Activated CD4-positive, alpha-beta T cell treated with anti-CD3 and anti-CD28 coated beads, Interleukin-2, amount 50 U/mL, for 4 hours (primary cell): ENCODE results near the gene FANCI.

Source experiments
- DNase-seq, 2 experiments: peaks; one replicate each; pipeline ENCODE4 v3.0.0-alpha.2; 2020

FANCI gene

DNA sequence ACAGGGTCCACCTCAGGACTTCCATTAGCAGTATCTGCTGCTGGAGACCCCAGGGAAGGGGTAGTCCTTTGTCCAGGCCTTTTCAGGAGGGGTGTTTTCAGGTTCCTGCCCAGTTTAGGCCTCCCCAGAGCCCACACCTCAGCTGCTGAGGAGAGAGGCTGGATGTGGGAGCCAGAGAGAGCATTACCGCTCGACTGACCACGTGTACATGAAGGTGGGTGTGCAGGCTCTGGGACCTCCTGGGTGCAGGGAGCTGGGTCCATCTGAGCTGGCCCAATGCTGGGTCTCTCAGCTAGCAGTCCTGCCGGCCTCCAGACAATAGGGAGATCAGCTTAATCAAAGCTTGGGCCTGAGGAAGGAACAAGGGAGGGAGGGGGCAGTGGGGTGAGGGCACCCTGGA, 120.0 kb downstream of the FANCI start:
- no peak for DNase-seq

DNA sequence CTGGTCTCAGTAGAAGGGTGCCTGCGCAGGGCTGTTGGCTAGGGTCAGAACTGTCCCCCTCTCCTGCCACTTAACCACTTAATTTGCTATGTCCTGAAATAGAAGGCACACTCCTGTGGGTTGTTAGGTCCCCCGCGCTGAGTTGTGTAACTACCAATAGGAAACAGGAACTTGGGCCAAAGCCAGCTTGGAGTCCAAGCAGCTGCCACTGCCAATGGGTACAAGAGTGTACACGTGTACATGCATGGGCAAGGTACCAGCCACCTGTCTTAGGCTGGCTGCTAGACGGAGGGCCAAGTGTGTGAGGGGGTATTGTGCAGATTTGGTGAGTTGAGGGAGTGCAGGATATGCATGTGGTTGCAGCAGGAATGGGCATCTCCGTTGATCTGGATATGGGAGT, 120.6 kb downstream of the FANCI start:
- no peak for DNase-seq

DNA sequence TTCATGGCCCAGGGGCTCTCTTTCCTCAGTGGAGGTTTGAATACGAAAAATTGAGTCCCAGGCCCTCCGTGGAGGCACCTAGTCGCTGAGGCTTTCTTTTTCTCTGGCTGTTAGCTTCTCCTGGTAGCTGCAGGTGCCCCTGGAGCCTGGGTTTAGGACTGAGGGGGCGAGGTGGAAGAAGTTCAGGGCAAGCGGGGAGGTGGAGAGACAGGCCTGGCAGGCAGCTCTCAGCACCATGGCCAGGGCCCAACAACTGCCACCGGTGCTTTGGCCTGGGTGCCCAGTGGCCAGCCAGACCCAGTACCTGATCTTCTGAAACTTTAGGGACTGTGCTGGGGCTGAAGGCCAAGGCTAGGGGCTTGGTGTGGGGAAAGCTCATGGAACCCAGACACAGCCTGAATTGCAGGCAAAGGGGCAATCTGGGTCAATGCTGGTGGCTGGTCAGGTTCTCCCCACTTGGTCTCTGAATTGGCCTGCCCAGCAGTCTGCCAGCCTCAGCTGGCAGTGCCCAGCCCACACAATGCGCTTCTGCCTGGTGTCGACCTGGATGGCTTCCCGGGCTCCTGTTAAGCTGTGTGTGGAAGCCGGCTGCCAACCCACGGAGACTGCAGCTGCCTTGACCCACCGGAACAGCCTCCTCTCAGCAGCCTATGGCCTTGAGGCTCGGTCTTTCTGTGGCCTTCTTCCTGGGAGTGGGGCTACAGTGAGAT, 121.1 kb downstream of the FANCI start:
- DNase-seq: no peak

DNA sequence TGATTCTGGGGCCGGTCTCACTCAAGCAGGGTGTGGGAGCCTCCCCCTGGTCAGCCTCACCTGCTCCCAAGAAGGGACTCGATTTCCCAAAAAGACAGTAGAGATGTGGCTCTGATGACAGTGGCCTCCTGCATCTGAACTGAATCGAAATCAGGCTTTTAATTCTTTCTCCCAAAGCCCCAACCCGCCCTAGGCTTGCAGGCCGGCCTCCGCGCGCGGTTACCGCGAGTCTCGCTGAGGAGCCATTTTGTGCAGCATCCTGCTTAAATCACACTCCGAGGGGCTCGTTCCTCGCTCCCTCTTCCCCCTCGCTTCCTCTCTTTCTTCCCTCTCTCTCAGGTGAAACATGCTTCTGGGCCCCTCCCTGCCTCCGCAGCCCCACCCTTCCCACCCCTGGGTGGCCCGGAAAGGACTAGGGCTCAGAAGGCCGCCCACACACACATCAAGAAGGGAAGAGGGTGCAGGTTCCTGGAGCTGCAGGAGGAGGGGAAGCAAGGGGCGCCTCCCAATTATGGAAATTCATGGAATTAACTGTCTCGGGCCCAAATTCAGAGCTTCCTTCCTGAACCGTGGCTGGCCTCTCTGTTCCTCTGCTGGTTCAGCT, 121.8 kb downstream of the FANCI start:
- DNase-seq: no peak
